Glutamatergic neuron (in vitro differentiated cells): ENCODE measurements around the gene TMEM163. TPM values are rescaled to one million over a fixed set of nuclear protein-coding genes. Genes with fewer than 3 reads are reported as not detected.

Experiments used
- DNase-seq: peaks from one replicate; pipeline ENCODE4 v3.0.0; 2022
- H3K27ac Mint-ChIP-seq: one replicate; pipeline ENCODE4 v1.8.0; 2020; ENCODE audit warnings: mild to moderate bottlenecking, mixed read lengths, inconsistent platforms; ENCODE audit not compliant: unreplicated experiment
- H3K27me3 Mint-ChIP-seq: one replicate; pipeline ENCODE4 v1.8.0; 2020; ENCODE audit warnings: mild to moderate bottlenecking, moderate library complexity, mixed read lengths, inconsistent platforms; ENCODE audit not compliant: unreplicated experiment
- H3K36me3 Mint-ChIP-seq: one replicate; pipeline ENCODE4 v1.8.0; 2020; ENCODE audit warnings: mild to moderate bottlenecking, mixed read lengths, inconsistent platforms; ENCODE audit not compliant: unreplicated experiment
- H3K4me1 Mint-ChIP-seq: one replicate; pipeline ENCODE4 v1.8.0; 2020; ENCODE audit warnings: mild to moderate bottlenecking, low read depth, mixed read lengths, inconsistent platforms; ENCODE audit not compliant: unreplicated experiment
- H3K4me3 Mint-ChIP-seq: one replicate; pipeline ENCODE4 v1.8.0; 2020; ENCODE audit warnings: mild to moderate bottlenecking, mixed read lengths, inconsistent platforms; ENCODE audit not compliant: unreplicated experiment
- H3K9me3 Mint-ChIP-seq: one replicate; pipeline ENCODE4 v1.8.0; 2020; ENCODE audit warnings: mild to moderate bottlenecking, moderate library complexity, mixed read lengths, inconsistent platforms; ENCODE audit not compliant: unreplicated experiment
- total RNA-seq: library from RNA; stranded (reverse); fragmentation: NEBNext Ultra II Directional; extraction: Animal tissue kit (Norgen Biotek cat#: 25700); gene quantifications from one replicate; pipeline ENCODE4 v1.2.1, GENCODE V29; 2021; ENCODE audit not compliant: unreplicated experiment
- TF ChIP-seq, protein P1 (sequence below): fragments of 200-600 bp; sonication (generic); IDR thresholded peaks from one replicate; pipeline ENCODE4 v1.5.0; 2021; ENCODE audit not compliant: partially characterized antibody, unreplicated experiment

Gene TMEM163
- total RNA-seq, 1 donor from 2014 or later, result 27.7 TPM

DNA sequence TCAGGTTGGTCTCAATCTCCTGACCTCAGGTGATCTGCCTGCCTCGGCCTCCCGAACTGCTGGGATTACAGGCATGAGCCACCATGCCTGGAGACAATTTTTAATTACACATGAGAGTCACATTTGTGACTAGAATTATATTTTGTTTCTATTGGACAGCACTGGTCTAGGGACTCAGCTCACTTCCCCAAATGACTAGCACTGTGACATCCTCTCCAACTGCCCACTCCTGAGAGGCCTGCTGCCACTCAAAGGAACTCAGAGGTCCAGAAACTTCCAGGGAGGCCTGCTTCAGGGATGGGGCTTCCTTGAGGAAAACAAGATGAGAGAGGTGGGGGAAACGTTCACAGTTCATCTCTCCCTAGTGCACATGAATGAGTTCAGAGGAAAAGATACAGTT is 29.5 kb downstream of the TMEM163 start:
- H3K4me1 Mint-ChIP-seq, result no peaks in the 10 kb centered on the region
- H3K27ac Mint-ChIP-seq, result no peak overlapping the region
- peaks cover 2% of the 10 kb centered on the region for H3K27me3 Mint-ChIP-seq
- no peaks in the 10 kb centered on the region for H3K36me3 Mint-ChIP-seq
- DNase-seq, result no peak
- no peaks in the 10 kb centered on the region for H3K9me3 Mint-ChIP-seq
- H3K4me3 Mint-ChIP-seq, result no peak overlapping the region
- TF ChIP-seq, protein P1, sequence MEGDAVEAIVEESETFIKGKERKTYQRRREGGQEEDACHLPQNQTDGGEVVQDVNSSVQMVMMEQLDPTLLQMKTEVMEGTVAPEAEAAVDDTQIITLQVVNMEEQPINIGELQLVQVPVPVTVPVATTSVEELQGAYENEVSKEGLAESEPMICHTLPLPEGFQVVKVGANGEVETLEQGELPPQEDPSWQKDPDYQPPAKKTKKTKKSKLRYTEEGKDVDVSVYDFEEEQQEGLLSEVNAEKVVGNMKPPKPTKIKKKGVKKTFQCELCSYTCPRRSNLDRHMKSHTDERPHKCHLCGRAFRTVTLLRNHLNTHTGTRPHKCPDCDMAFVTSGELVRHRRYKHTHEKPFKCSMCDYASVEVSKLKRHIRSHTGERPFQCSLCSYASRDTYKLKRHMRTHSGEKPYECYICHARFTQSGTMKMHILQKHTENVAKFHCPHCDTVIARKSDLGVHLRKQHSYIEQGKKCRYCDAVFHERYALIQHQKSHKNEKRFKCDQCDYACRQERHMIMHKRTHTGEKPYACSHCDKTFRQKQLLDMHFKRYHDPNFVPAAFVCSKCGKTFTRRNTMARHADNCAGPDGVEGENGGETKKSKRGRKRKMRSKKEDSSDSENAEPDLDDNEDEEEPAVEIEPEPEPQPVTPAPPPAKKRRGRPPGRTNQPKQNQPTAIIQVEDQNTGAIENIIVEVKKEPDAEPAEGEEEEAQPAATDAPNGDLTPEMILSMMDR, result no peak

DNA sequence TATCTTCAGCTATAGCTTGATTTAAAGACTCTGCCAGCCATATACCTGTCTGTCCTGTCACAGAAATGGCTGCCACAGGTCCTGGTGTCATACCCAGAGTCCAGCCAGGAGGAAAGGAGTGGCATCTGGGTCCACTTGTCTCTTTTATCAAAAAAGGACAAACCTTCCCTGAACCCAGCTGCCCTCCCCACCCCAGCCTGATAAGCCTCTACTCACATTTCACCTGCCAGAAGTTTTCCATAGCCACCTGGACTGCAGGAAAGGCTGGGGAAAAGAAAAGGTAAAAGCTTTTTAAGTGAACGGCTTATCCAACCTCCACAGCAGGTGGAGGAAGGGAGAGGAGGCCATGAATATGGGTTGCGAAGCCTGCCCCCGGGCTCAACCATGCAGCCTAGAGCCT is 32.8 kb downstream of the TMEM163 start:
- Mint-ChIP-seq H3K27me3 (no peaks in the 10 kb centered on the region), H3K36me3 (no peaks in the 10 kb centered on the region), H3K4me1 (no peaks in the 10 kb centered on the region), H3K4me3 (no peak overlapping the region), H3K27ac (no peak overlapping the region), H3K9me3 (no peaks in the 10 kb centered on the region)
- DNase-seq, result no peak
- TF ChIP-seq, protein P1, result no peak

DNA sequence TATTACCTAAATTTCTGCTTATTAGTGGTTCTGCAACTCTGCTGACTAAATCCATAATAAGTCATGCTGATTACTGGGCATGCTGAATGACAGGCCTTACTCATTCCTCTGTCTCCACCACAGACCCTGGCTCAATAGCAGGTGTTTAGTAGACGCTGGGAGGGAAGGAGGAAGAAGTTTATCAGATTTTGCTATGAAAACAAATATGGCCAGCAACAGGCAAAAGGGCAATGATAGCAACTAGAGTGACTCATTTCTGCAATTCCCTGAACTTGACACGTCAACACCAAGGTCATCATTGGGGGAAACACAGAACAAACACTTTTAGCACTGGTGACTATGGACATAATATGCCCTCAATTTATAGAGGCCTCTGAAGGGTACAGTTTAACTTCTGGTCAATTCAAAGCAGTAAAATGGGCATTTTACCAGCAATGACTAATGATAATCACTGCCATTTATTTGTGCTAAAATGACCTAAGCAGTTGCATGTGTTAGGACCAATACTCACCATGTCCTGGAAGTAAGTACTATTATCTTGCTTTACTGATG is 35.2 kb downstream of the TMEM163 start:
- peaks cover 2% of the 10 kb centered on the region for H3K4me1 Mint-ChIP-seq
- H3K36me3 Mint-ChIP-seq, result no peaks in the 10 kb centered on the region
- TF ChIP-seq, protein P1, result no peak
- no peak for DNase-seq
- H3K9me3 Mint-ChIP-seq, result no peaks in the 10 kb centered on the region
- H3K4me3 Mint-ChIP-seq, result no peak overlapping the region
- H3K27me3 Mint-ChIP-seq, result no peaks in the 10 kb centered on the region
- H3K27ac Mint-ChIP-seq, result no peak overlapping the region

DNA sequence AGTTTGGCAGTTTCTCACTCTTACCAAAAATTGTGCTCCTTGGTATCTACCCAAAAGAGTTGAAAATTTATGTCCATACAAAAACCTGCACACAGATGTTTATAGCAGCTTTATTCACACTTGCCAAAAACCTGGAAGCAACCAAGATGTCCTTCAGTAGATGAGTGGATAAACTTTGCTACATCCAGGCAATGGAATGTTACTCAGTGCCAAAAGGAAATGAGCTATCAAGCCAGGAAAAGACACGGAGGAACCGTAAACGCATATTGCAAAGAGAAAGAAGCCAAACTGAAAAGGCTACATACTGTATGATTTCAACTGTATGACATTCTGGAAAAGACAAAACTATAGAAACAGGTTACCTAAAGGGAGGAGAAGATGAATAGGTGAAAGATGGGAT is 36.1 kb downstream of the TMEM163 start:
- TF ChIP-seq, protein P1, result no peak
- no peak for DNase-seq
- no peaks in the 10 kb centered on the region for H3K36me3 Mint-ChIP-seq
- H3K4me1 Mint-ChIP-seq, result peaks cover 6% of the 10 kb centered on the region
- H3K27ac Mint-ChIP-seq, result no peak overlapping the region
- H3K27me3 Mint-ChIP-seq, result no peaks in the 10 kb centered on the region
- no peaks in the 10 kb centered on the region for H3K9me3 Mint-ChIP-seq
- no peak overlapping the region for H3K4me3 Mint-ChIP-seq

DNA sequence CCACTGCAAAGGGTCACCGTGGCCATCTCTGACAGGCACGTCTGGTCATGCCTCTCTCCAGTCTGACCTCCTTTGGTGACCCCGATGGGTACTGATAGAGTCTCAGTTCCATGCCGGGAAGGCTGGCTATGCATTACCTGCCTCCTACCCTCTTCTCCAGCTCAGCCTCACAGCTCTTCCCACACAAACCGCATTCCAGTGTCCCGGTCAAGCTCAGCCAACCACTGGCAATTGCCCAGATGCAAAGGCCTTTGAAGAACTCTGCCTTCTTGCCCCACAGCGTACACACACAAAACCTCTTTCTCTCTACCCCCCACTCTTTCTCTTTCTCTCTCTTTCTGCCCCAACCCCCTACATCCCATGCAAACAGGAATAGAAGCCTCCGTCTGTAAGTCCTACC is 37.6 kb downstream of the TMEM163 start:
- Mint-ChIP-seq H3K27me3 (no peaks in the 10 kb centered on the region), H3K9me3 (peaks cover 1% of the 10 kb centered on the region), H3K4me1 (peaks cover 16% of the 10 kb centered on the region), H3K27ac (no peak overlapping the region), H3K4me3 (no peak overlapping the region), H3K36me3 (no peaks in the 10 kb centered on the region)
- TF ChIP-seq, protein P1, result no peak
- no peak for DNase-seq
